ENCODE measurements around the gene CLK1.

The CLK1 gene

DNA sequence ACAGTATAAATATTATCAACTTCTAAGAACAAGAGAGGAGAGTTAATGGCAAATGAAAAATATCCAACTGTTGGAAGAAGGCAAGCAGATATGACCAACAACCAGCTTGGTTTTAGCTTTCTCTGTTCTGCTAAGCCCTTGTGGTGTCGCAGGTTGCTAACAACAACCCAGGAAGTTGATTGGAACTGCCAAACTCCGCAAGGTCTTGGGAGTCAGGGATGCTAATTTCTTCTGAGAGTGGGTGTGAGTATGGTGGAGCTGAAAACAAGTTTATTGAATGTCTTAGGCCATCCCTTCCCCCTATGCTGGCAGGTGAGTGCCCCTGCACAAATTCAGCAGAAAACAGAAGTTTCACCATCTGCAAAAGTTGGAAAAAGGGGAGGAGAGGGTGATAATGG is 35.2 kb downstream of the CLK1 start:
- Histone ChIP-seq H2BK12ac (ENCODE audit: low read length) (no peak overlapping the region), H3K9me3 (replicated peaks in 1 of 2; ENCODE audit: control insufficient read depth in 2 of 2, insufficient read depth in 1 of 2, low read depth in 1 of 2, low read length in 2 of 2) (no peaks in the 10 kb centered on the region), H3K14ac (ENCODE audit: low read length) (no peak overlapping the region), H2BK5ac (ENCODE audit: low read length) (no peak overlapping the region), H3K4me2 (ENCODE audit: insufficient read depth, low read length, poor library complexity, severe bottlenecking) (no peak overlapping the region), H4K8ac (ENCODE audit: low read depth, low read length) (no peak overlapping the region), H3K36me3 (replicated peaks in 1 of 2; ENCODE audit: control insufficient read depth in 2 of 2, insufficient read depth in 2 of 2, low read length in 2 of 2) (peaks cover 0 to 8% of the 10 kb centered on the region in 2 donors), H2BK15ac (ENCODE audit: low read length) (no peak overlapping the region), H3K18ac (ENCODE audit: low read length) (no peak overlapping the region), H3K79me1 (ENCODE audit: low read depth, low read length) (no peaks in the 10 kb centered on the region), H3K4me1 (ENCODE audit: control insufficient read depth in 2 of 2, insufficient read depth in 1 of 2, low read depth in 1 of 2, low read length in 2 of 2) (no peaks in the 10 kb centered on the region), H2BK120ac (ENCODE audit: low read depth, low read length) (no peak overlapping the region), H3K4ac (ENCODE audit: low read length) (no peak overlapping the region), H2AFZ (ENCODE audit: low read length) (no peak overlapping the region), H3K27me3 (ENCODE audit: control insufficient read depth in 3 of 3, insufficient read depth in 3 of 3, low read depth in 1 of 3, low read length in 3 of 3) (no peaks in the 10 kb centered on the region), H3K9ac (ENCODE audit: low read depth, low read length, poor library complexity) (no peak overlapping the region), H3K23ac (ENCODE audit: low read depth, low read length, poor library complexity) (no peak overlapping the region), H2AK5ac (ENCODE audit: low read depth, low read length) (no peak overlapping the region), H3K27ac (replicated peaks; ENCODE audit: low read length) (no peak overlapping the region), H3K4me3 (ENCODE audit: low read length in 2 of 2) (no peak overlapping the region), H4K91ac (ENCODE audit: low read depth, low read length, poor library complexity) (no peak overlapping the region)
- WGBS, 2 donors (ENCODE audit: extremely low coverage in 2 of 2, insufficient read length in 2 of 2, insufficient replicate concordance in 1 of 2), result no CpG with 5 or more reads among the region's 2 CpGs
- DNase-seq (ENCODE audit: low spot score), result no peak

DNA sequence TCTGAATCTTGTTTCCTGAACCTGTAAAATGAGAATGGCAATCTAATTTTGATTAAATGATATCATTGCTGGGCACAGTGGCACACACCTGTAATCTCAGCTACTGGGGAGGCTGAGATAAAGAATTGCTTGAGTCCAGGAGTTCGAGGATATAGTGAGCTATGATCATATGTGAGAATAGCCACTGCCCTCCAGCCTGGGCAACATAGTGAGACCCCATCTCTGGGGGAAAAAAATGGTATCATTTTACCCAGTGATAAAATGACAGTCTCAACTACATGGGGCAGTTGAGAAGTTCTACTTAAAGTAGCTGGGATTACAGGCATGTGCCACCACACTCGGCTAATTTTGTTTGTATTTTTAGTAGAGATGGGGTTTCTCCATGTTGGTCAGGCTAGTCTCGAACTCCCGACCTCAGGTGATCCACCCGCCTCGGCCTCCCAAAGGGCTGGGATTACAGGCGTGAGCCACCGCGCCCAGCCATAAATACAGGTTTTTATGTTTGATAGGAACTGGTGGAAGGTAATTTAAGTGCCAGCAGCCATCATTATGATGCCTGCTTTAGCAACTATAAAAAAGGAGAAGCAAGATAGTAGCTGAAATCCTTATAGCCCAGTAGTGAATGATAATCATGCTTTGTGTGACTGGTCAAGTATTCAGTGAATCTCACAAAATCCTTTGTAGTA is 35.7 kb downstream of the CLK1 start:
- H3K79me1 ChIP-seq (ENCODE audit: low read depth, low read length), result no peaks in the 10 kb centered on the region
- no peaks in the 10 kb centered on the region for H3K27me3 ChIP-seq (ENCODE audit: control insufficient read depth in 3 of 3, insufficient read depth in 3 of 3, low read depth in 1 of 3, low read length in 3 of 3)
- H2BK5ac ChIP-seq (ENCODE audit: low read length), result no peak overlapping the region
- H3K4me3 ChIP-seq (ENCODE audit: low read length in 2 of 2), result no peak overlapping the region
- no peak overlapping the region for H3K4ac ChIP-seq (ENCODE audit: low read length)
- H4K8ac ChIP-seq (ENCODE audit: low read depth, low read length), result no peak overlapping the region
- no peak overlapping the region for H3K23ac ChIP-seq (ENCODE audit: low read depth, low read length, poor library complexity)
- H3K14ac ChIP-seq (ENCODE audit: low read length), result no peak overlapping the region
- no peak overlapping the region for H2BK15ac ChIP-seq (ENCODE audit: low read length)
- no peak overlapping the region for H2AFZ ChIP-seq (ENCODE audit: low read length)
- H3K18ac ChIP-seq (ENCODE audit: low read length), result no peak overlapping the region
- no peak overlapping the region for H2BK120ac ChIP-seq (ENCODE audit: low read depth, low read length)
- no peak overlapping the region for H4K91ac ChIP-seq (ENCODE audit: low read depth, low read length, poor library complexity)
- H3K9me3 ChIP-seq (replicated peaks in 1 of 2; ENCODE audit: control insufficient read depth in 2 of 2, insufficient read depth in 1 of 2, low read depth in 1 of 2, low read length in 2 of 2), result no peaks in the 10 kb centered on the region
- no peak overlapping the region for H3K4me2 ChIP-seq (ENCODE audit: insufficient read depth, low read length, poor library complexity, severe bottlenecking)
- H2BK12ac ChIP-seq (ENCODE audit: low read length), result no peak overlapping the region
- peaks cover 0 to 14% of the 10 kb centered on the region in 2 donors for H3K36me3 ChIP-seq (replicated peaks in 1 of 2; ENCODE audit: control insufficient read depth in 2 of 2, insufficient read depth in 2 of 2, low read length in 2 of 2)
- no peak overlapping the region for H2AK5ac ChIP-seq (ENCODE audit: low read depth, low read length)
- WGBS, 2 donors (ENCODE audit: extremely low coverage in 2 of 2, insufficient read length in 2 of 2, insufficient replicate concordance in 1 of 2), result no CpG with 5 or more reads among the region's 9 CpGs
- no peak overlapping the region for H3K9ac ChIP-seq (ENCODE audit: low read depth, low read length, poor library complexity)
- H3K27ac ChIP-seq (replicated peaks; ENCODE audit: low read length), result no peak overlapping the region
- no peaks in the 10 kb centered on the region for H3K4me1 ChIP-seq (ENCODE audit: control insufficient read depth in 2 of 2, insufficient read depth in 1 of 2, low read depth in 1 of 2, low read length in 2 of 2)
- no peak for DNase-seq (ENCODE audit: low spot score)

DNA sequence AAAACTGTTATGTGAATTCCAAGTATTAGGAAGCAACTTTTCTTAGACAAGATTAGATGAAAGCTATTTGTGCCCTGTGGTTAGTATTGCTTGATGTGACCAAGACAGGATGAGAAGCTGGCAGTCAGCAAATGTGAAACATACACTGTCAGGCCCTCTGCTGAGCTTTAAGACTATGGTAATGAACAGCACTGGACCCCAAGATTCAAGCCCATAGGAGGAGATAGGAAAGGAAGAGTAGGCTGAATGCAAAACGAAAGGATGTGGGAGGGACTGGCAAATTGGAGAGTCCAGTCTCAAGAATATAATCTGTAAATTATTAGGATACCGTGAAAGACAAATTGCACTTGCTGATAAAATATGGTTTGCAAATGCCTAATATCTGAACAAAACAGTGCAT is 36.4 kb downstream of the CLK1 start:
- Histone ChIP-seq H2BK15ac (ENCODE audit: low read length) (no peak overlapping the region), H2BK12ac (ENCODE audit: low read length) (no peak overlapping the region), H3K23ac (ENCODE audit: low read depth, low read length, poor library complexity) (no peak overlapping the region), H2AFZ (ENCODE audit: low read length) (no peak overlapping the region), H2BK120ac (ENCODE audit: low read depth, low read length) (no peak overlapping the region), H3K79me1 (ENCODE audit: low read depth, low read length) (no peaks in the 10 kb centered on the region), H2AK5ac (ENCODE audit: low read depth, low read length) (no peak overlapping the region), H3K36me3 (replicated peaks in 1 of 2; ENCODE audit: control insufficient read depth in 2 of 2, insufficient read depth in 2 of 2, low read length in 2 of 2) (peaks cover 0 to 15% of the 10 kb centered on the region in 2 donors), H2BK5ac (ENCODE audit: low read length) (no peak overlapping the region), H3K9me3 (replicated peaks in 1 of 2; ENCODE audit: control insufficient read depth in 2 of 2, insufficient read depth in 1 of 2, low read depth in 1 of 2, low read length in 2 of 2) (no peaks in the 10 kb centered on the region), H3K4me3 (ENCODE audit: low read length in 2 of 2) (no peak overlapping the region), H3K14ac (ENCODE audit: low read length) (no peak overlapping the region), H4K91ac (ENCODE audit: low read depth, low read length, poor library complexity) (no peak overlapping the region), H3K27me3 (ENCODE audit: control insufficient read depth in 3 of 3, insufficient read depth in 3 of 3, low read depth in 1 of 3, low read length in 3 of 3) (no peaks in the 10 kb centered on the region), H3K9ac (ENCODE audit: low read depth, low read length, poor library complexity) (no peak overlapping the region), H3K4me1 (ENCODE audit: control insufficient read depth in 2 of 2, insufficient read depth in 1 of 2, low read depth in 1 of 2, low read length in 2 of 2) (no peaks in the 10 kb centered on the region), H3K4me2 (ENCODE audit: insufficient read depth, low read length, poor library complexity, severe bottlenecking) (no peak overlapping the region), H3K4ac (ENCODE audit: low read length) (no peak overlapping the region), H4K8ac (ENCODE audit: low read depth, low read length) (no peak overlapping the region), H3K18ac (ENCODE audit: low read length) (no peak overlapping the region), H3K27ac (replicated peaks; ENCODE audit: low read length) (no peak overlapping the region)
- no peak for DNase-seq (ENCODE audit: low spot score)
- no CpG with 5 or more reads among the region's 2 CpGs for WGBS, 2 donors (ENCODE audit: extremely low coverage in 2 of 2, insufficient read length in 2 of 2, insufficient replicate concordance in 1 of 2)

DNA sequence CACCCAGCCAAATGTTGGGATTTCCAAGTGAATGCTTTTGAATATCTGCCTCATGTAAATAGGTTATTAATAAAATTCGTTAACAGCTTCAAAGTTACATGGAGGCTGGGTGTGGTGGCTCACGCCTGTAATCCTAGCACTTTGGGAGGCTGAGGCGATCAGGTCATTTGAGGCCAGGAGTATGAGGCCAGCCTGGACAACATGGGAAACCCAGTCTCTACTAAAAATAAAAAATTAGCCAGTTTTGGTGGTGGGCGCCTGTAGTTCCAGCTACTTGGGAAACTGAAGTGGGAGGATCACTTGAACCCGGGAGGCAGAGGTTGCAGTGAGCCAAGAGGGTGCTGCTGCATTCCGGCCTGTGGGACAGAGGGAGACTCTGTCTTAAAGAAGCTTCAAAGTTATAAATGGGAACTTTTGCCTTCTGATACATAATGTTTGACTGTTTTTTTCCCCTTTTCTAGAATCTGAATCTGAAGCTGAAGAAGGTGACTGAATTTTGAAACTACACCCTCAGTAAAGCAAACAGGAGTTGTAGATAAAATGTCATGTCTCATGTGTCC is 42.7 kb downstream of the CLK1 start:
- DNase-seq (ENCODE audit: low spot score), result no peak
- Histone ChIP-seq H3K23ac (ENCODE audit: low read depth, low read length, poor library complexity) (no peak overlapping the region), H3K27ac (replicated peaks; ENCODE audit: low read length) (no peak overlapping the region), H3K4me3 (ENCODE audit: low read length in 2 of 2) (no peak overlapping the region), H2AFZ (ENCODE audit: low read length) (no peak overlapping the region), H4K91ac (ENCODE audit: low read depth, low read length, poor library complexity) (no peak overlapping the region), H3K4ac (ENCODE audit: low read length) (no peak overlapping the region), H3K9me3 (replicated peaks in 1 of 2; ENCODE audit: control insufficient read depth in 2 of 2, insufficient read depth in 1 of 2, low read depth in 1 of 2, low read length in 2 of 2) (no peaks in the 10 kb centered on the region), H3K4me1 (ENCODE audit: control insufficient read depth in 2 of 2, insufficient read depth in 1 of 2, low read depth in 1 of 2, low read length in 2 of 2) (no peaks in the 10 kb centered on the region), H3K18ac (ENCODE audit: low read length) (no peak overlapping the region), H3K14ac (ENCODE audit: low read length) (no peak overlapping the region), H3K9ac (ENCODE audit: low read depth, low read length, poor library complexity) (no peak overlapping the region), H2BK12ac (ENCODE audit: low read length) (no peak overlapping the region), H3K27me3 (ENCODE audit: control insufficient read depth in 3 of 3, insufficient read depth in 3 of 3, low read depth in 1 of 3, low read length in 3 of 3) (no peaks in the 10 kb centered on the region), H4K8ac (ENCODE audit: low read depth, low read length) (no peak overlapping the region), H2BK120ac (ENCODE audit: low read depth, low read length) (no peak overlapping the region), H2BK15ac (ENCODE audit: low read length) (no peak overlapping the region), H3K36me3 (replicated peaks in 1 of 2; ENCODE audit: control insufficient read depth in 2 of 2, insufficient read depth in 2 of 2, low read length in 2 of 2) (peaks cover 29 to 67% of the 10 kb centered on the region in 2 donors), H3K79me1 (ENCODE audit: low read depth, low read length) (peaks cover 1% of the 10 kb centered on the region), H2AK5ac (ENCODE audit: low read depth, low read length) (no peak overlapping the region), H2BK5ac (ENCODE audit: low read length) (no peak overlapping the region), H3K4me2 (ENCODE audit: insufficient read depth, low read length, poor library complexity, severe bottlenecking) (no peak overlapping the region)
- WGBS, 2 donors (ENCODE audit: extremely low coverage in 2 of 2, insufficient read length in 2 of 2, insufficient replicate concordance in 1 of 2), result no CpG with 5 or more reads among the region's 6 CpGs
